NCI-H510A treated with DMSO at 0.1 percent for 48 hours (cell line): Measurements from ENCODE around the gene MSI2.

Source experiments
- DNase-seq: peaks from one replicate; lab custom pipeline; 2025; lab: John Stamatoyannopoulos, UW

The MSI2 gene

DNA sequence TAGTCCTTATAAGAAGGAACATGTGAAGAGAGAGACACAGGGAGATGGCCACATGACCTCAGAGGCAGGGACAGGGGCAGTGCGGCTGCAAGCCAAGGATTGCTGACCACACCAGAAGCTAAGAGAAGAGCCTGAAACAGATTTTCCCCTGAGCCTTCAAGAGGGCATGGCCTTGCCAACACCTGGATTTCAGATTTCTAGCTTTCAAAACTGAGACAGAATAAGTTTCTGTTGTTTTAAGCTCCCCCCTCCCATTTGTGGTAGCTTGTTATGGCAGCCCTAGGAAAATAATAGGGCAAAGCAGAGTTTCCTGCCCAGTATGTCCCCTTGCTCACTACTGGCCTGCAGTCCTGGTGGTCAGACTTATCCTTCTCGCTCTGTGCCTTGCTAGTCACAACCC lies 284.3 kb downstream of the MSI2 start:
- DNase-seq: no peak

DNA sequence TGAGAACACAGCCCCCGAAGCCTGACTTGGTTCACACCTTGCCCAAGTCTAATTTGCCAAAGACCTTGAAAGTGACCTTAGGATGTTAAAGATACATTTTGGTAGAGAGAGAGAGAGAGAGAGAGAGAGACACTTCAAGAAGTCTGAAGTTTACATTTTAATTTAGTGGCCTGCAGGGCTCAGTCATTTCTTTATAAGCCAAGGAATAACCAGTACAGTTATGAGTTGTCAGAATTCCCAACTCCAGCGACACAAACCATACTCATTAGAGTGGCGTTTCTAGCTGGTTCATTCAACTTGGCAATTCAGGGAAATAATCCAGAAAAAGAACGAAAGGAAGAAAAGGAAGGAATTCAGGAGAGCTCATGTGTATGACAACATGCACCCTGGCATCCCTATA lies 284.7 kb downstream of the MSI2 start:
- DNase-seq: no peak

GRCh38 chr17:57541472-57542394 lies 285.4 kb downstream of the MSI2 start:
- no peak for DNase-seq

GRCh38 chr17:57542510-57542909 lies 286.2 kb downstream of the MSI2 start:
- no peak for DNase-seq

DNA sequence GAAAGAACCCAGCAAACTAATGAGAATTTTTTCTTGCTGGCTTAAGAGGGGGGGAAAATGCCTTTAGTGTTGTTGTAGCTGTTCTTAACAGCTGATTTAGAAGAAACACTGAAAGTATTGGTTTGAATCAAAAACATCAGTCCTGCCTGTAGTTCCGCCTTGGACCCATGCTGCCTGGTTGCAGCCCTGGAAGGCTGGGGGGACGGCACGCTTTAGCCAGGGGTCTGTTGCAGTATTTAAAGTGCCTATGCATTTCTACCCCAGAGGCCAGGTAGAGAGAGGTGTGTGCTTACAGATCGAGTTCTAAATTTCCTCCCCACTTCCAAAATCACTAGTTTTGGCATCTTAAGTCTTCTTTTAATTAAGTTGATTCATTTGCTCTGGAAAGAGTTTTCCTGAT lies 286.9 kb downstream of the MSI2 start:
- DNase-seq: no peak

DNA sequence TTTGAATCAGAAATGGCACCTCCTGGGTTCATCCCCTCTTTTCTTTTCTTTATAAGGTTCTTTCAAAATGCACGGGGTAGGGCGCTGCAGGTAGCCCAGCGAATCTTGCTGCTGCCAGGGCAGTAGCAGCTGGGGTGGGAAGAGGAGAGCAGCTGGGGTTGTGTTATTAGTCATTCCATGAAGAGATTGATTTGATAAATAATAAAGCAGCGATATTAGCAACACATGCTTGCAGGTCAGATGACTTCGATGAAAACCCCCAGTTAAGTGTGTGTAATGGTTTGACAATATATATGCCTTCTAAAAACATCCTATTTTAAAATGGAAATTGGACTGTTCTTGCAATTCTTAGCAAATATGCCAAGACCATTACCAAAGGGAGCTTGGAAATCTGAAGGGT lies 288.1 kb downstream of the MSI2 start:
- DNase-seq: no peak

DNA sequence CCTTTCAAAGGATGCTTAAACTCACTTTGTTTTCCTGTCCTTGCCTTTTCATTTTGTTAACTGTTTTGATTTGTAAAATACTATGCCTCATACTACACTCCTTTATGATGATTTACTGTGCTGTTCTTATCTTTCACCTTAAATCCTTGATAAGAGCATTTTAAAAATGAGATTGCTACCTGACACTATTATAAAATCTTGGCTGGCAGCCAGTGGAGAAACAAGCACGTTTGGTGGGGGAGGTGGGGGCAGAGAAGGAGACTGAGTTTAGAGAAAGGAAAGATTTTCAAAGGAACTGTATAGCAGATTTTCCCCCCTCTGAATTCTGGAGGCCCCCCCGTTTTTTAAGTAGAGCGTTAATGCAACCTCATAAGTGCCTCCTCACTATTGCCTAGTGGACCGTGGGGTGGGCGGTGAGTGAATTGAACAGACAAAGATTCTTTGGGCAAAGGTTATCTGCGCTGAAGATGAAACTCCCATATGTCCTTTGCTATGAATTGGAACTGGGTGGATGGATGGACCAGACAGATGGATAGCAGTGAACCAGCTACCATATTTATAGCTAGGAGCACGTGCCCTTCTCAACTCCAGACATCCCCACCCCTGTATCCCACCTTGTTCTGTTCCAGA lies 288.6 kb downstream of the MSI2 start:
- DNase-seq: peak; percentile 66

- peak; percentile 59 for DNase-seq
These were observed 289.5 kb downstream of the MSI2 start for GRCh38 chr17:57545731-57546342.

- no peak for DNase-seq
These were observed 292.4 kb downstream of the MSI2 start for GRCh38 chr17:57548421-57549410.

DNA sequence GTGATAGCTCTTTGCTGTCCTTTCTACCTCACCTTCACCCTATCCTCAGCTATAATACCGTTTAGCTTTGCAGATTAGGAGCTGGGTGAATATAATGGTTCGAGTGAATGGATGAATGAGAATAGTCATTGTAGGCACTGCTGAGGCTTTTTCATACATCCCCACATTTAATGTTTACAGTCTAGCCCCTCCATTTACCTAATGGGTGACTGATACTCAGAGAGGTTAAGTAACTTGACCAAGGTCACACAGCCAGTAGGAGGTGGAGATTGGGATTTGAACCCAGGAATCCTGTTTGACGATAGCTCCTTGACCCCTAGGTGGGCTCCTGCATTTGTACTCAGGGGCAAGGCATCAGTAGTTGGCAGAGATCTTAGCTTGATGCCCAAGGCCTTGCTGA lies 293.1 kb downstream of the MSI2 start:
- no peak for DNase-seq

DNA sequence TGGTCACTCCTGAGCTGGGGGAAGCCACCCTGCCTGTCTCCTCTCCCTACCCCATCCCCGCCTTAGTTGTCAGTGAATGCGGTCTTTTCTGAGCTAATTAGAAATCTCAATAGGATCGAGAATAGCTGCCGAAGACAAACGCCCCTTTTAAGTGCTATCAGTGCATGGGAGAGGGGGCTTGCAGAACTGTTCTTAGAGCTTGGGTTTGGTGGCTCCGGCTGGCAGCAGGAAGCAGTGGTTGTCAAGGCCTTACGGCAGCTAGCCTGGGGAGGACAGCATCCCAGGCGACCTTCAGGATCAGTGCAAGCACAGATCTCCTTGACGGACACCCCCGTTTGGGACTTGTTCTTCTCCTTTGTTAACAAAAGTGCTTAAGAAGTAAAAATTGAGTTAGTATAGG lies 293.7 kb downstream of the MSI2 start:
- DNase-seq: no peak

DNA sequence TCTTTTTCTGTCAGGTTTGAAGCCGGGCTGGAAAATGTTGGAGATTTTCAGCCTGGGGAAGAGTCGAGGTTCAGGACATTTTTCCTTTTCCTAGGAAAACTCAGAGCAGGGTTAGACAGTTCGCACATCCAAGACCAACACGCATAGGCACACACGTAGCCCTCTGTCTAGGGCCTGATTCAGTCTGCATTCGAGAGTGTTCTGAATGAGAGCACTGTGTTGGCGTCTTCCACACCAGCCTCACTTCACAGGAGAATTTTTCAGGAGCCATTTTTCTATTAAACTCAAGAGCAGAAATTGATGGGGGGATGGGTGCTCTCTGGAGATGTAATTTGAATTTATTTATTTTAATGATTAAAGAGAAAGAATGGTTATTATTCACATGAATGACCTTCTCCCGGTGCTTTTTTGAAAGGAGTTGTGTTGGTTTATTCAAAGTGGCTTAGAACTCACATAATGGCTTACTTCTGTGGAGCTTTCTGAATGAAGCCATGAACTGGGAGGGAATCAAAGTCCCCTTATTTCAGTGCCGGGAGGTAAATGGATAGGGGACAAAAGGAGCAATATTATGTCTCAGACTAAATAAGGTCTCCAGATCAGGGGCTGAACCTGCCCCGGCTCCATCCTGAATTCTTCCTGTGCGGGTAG lies 294.5 kb downstream of the MSI2 start:
- DNase-seq: no peak

- peak; percentile 74 for DNase-seq
These were observed 295.2 kb downstream of the MSI2 start for GRCh38 chr17:57551321-57552079.

- no peak for DNase-seq
These were observed 295.8 kb downstream of the MSI2 start for GRCh38 chr17:57552114-57552624.

DNA sequence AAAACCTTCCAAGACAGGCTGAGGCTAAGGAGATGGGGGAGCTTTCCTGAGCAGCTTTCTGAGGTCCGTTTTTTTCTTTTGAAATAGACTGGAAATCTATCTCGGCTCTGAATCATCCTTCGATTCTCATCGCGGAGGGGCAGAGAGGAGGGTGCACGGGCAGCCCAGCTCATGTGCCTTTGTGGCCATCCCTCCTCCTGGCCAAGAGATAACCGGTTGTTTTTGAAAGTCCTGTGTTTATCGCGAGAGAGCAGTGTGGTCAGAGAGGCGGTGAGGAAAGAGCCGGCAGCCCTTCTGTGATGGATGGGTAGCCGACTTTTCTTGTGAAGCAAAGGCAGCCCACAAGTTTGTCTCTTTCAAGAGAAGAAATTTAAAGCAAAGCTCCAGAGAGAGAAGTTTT lies 297.2 kb downstream of the MSI2 start:
- DNase-seq: no peak

DNA sequence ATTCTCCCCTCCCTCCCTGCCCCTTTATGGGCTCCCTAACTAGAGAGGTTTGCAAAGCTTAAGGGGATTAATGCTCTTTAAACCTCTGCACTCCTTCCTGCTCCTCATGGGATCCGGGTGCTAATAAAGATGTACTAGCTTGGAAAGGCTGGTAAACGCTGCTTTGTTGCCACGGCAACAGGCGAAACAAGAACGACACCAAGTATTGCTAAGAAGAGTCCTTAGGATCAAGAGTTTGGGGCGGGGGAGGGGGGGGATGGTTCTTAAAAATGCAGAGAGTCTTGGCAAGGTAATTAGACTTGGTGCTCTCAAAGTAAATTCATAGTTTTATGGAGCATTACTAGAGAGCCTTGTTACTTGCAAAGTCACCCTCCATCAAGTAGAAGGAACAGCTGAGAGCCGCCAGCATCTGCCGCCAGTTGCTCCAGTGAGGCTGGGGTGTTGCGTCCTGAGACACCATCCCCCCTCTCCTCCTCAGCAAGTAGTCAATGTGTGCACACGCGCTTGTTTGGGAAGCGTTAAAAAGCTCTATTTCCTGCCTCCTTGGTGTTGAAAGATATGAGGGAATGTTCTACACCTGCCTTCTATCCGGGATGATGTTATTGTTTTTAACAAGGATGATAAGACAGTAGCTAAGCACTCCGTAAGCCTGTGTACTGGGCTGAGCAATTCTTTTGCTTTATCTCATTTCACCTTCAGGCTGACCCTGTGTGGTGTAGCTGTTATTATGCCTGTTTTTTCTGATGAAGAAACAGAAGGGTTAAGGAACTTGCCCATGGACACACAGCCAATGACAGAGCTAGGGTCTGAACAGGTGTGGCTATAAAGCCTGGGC lies 297.9 kb downstream of the MSI2 start:
- DNase-seq: no peak

DNA sequence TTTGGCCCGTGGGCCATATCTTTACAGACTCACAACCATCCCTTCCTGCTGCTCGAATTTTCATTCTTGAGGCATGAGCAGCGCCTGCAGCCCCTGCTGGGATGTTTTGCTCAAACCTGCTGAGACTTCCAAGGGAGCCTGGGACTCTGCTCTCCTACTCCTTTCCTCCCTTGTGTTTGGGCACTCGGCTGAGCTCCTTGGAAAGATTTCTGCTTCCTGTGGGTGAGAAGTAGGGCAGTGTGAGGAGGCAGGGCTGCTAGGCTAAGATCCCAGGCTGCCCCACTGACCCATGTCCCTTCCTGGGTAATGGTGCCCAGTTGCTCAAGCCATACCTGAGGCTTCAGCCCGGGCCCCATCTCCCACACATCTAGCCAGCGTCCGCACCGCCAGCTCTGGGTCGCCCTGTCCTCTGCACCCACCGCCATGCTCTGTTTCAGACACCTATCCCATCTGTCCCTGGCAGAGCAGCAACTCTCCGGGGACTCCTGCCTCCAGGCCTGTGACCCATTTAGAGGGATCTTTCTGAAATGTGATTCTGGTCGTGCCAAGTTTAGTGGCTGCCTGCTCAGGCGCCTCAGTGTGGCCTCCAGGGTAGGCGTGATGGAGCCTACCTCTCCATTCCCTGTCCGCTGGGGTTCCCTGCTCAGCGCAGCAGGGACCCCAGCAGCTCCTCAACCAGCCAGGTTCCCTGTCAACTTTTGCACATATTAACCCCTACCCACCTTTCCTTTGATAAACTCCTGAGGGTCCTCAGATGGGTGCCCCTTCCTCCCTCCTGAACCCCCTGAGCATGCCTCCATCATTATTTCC lies 298.7 kb downstream of the MSI2 start:
- DNase-seq: no peak

- DNase-seq: no peak
These were observed 299.4 kb downstream of the MSI2 start for GRCh38 chr17:57555636-57556175.
